Measurements from ENCODE around the gene TBC1D7.
A peak's percentile ranks its signal among the peaks of the same experiment; 100 is the strongest.

The TBC1D7 gene

GRCh38 chr6:13318821-13319220 is 9.5 kb downstream of the TBC1D7 start:
- Histone ChIP-seq H3K9me3 (ENCODE audit: control insufficient read depth, insufficient read depth, low read length) (no peaks in the 10 kb centered on the region), H3K4me1 (ENCODE audit: control insufficient read depth, insufficient read depth, low read length) (no peaks in the 10 kb centered on the region), H3K27me3 (ENCODE audit: control insufficient read depth, insufficient read depth, low read length) (no peaks in the 10 kb centered on the region), H3K27ac (ENCODE audit: low read depth, low read length) (no peak overlapping the region), H3K4me3 (ENCODE audit: low read depth, low read length) (no peak overlapping the region), H3K9ac (ENCODE audit: low read depth, low read length) (no peak overlapping the region), H3K36me3 (ENCODE audit: control insufficient read depth, insufficient read depth, low read length) (peaks cover 97% of the 10 kb centered on the region)

DNA sequence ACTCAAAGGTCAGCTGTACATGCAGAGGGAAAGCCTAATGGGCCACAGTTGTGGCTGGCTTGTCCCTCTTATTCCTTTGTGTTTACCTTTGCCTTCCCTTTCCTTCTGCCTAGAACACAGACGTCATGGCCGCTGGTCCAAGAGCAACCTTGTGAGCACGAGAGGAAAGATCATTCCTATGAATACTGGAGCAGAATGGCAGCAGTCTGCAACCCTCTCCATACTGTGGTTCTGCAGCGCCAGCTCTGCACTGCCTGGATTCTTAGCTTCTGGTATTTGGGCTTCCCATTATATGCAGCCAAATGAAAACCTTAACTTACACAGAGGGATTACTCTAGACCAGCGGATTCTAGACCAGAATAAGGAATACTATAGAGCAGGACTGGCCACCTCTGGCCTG is 12.4 kb downstream of the TBC1D7 start:
- Histone ChIP-seq H3K27me3 (ENCODE audit: control insufficient read depth, insufficient read depth, low read length) (no peaks in the 10 kb centered on the region), H3K36me3 (ENCODE audit: control insufficient read depth, insufficient read depth, low read length) (peaks cover 96% of the 10 kb centered on the region), H3K9me3 (ENCODE audit: control insufficient read depth, insufficient read depth, low read length) (no peaks in the 10 kb centered on the region), H3K27ac (ENCODE audit: low read depth, low read length) (no peak overlapping the region), H3K4me1 (ENCODE audit: control insufficient read depth, insufficient read depth, low read length) (no peaks in the 10 kb centered on the region), H3K4me3 (ENCODE audit: low read depth, low read length) (no peak overlapping the region), H3K9ac (ENCODE audit: low read depth, low read length) (no peak overlapping the region)

DNA sequence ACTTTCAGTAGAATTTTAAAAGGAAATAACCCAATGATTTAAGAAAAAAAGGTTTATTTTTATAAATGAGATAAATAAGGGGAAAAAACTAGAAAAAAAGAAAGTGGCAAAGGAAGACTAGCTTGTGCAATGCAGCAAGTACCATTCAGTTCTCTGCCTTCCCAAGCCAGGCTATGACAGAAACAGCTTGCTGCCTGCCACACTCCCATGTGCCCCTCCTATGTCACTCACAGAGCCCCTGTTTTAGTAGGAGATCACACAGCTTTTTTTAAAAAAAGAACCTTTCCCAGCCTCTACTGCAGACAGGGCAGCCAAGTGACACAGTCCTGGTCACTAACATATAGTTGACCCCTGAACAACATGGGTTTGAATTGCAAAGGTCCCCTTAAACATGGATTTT is 13.5 kb downstream of the TBC1D7 start:
- Histone ChIP-seq H3K27me3 (ENCODE audit: control insufficient read depth, insufficient read depth, low read length) (no peaks in the 10 kb centered on the region), H3K9me3 (ENCODE audit: control insufficient read depth, insufficient read depth, low read length) (no peaks in the 10 kb centered on the region), H3K4me3 (ENCODE audit: low read depth, low read length) (no peak overlapping the region), H3K36me3 (ENCODE audit: control insufficient read depth, insufficient read depth, low read length) (peaks cover 90% of the 10 kb centered on the region), H3K9ac (ENCODE audit: low read depth, low read length) (no peak overlapping the region), H3K4me1 (ENCODE audit: control insufficient read depth, insufficient read depth, low read length) (no peaks in the 10 kb centered on the region), H3K27ac (ENCODE audit: low read depth, low read length) (no peak overlapping the region)

DNA sequence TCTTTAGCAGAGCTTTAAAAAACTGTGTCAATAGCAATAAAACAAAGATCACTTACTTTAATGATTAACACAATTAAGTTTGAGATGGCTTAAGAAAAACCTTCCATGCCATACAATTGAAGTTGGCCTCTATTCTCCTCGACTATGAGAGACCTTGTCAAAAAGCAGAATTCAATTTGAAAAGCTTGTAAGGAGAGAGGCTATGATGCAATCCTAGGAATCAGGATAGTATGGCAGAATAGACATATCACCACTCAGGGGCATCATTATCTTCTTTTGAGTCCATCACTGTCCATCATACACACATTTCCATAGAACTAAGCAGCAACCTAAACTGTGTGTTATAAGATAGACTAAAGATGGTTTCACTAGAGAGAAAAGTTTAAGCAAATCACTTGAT is 17.2 kb downstream of the TBC1D7 start:
- Histone ChIP-seq H3K9me3 (ENCODE audit: control insufficient read depth, insufficient read depth, low read length) (no peaks in the 10 kb centered on the region), H3K4me3 (ENCODE audit: low read depth, low read length) (no peak overlapping the region), H3K27me3 (ENCODE audit: control insufficient read depth, insufficient read depth, low read length) (no peaks in the 10 kb centered on the region), H3K36me3 (ENCODE audit: control insufficient read depth, insufficient read depth, low read length) (peaks cover 89% of the 10 kb centered on the region), H3K27ac (ENCODE audit: low read depth, low read length) (no peak overlapping the region), H3K4me1 (ENCODE audit: control insufficient read depth, insufficient read depth, low read length) (no peaks in the 10 kb centered on the region), H3K9ac (ENCODE audit: low read depth, low read length) (no peak overlapping the region)

- Histone ChIP-seq H3K4me1 (ENCODE audit: control insufficient read depth, insufficient read depth, low read length) (no peaks in the 10 kb centered on the region), H3K27ac (ENCODE audit: low read depth, low read length) (no peak overlapping the region), H3K27me3 (ENCODE audit: control insufficient read depth, insufficient read depth, low read length) (no peaks in the 10 kb centered on the region), H3K36me3 (ENCODE audit: control insufficient read depth, insufficient read depth, low read length) (peaks cover 89% of the 10 kb centered on the region), H3K9me3 (ENCODE audit: control insufficient read depth, insufficient read depth, low read length) (no peaks in the 10 kb centered on the region), H3K4me3 (ENCODE audit: low read depth, low read length) (no peak overlapping the region), H3K9ac (ENCODE audit: low read depth, low read length) (no peak overlapping the region)
Observed at GRCh38 chr6:13308332-13308731, 20.0 kb downstream of the TBC1D7 start.

DNA sequence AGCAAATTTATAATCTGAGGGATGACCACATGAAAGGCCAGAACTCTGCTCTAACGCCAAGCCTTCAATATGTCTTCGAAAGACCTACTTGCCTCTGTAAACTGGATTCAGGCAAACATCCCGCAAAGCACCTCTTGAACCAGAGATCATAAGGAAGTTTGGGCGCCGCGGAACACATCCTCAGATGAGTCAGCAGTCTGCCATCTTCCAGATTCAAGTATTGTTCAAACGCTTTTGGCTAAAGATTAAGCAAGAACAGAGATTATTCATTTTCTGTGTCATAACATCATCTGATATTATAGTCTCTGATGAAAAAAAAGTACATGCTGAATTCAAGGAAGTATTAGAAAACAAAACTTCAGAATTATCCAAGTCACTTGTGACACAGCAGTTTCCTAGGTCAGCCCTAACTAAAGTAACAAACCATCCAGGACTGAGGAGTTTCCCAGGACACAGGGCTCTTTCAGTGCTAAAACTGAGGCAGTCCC is 20.8 kb downstream of the TBC1D7 start:
- Histone ChIP-seq H3K9ac (ENCODE audit: low read depth, low read length) (no peak overlapping the region), H3K27me3 (ENCODE audit: control insufficient read depth, insufficient read depth, low read length) (no peaks in the 10 kb centered on the region), H3K27ac (ENCODE audit: low read depth, low read length) (no peak overlapping the region), H3K36me3 (ENCODE audit: control insufficient read depth, insufficient read depth, low read length) (peaks cover 91% of the 10 kb centered on the region), H3K4me1 (ENCODE audit: control insufficient read depth, insufficient read depth, low read length) (no peaks in the 10 kb centered on the region), H3K9me3 (ENCODE audit: control insufficient read depth, insufficient read depth, low read length) (no peaks in the 10 kb centered on the region), H3K4me3 (ENCODE audit: low read depth, low read length) (no peak overlapping the region)

DNA sequence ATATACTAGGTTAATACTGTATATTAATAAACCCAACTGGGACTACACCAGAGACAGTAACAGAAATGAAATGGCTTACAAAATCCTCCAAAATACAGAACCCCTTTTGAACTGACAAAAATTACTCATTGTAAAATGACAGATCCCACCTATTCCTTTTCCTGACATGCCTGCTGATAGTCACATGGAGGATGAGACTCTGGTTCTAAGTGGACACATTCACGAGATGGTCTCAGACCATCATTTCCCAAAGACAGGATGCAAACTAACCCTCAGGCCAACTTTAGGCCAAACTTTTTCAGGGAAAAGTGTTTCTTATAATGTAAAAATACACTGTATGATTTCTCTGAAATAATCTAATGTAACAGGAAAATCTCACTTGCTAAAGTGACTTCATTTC is 22.5 kb downstream of the TBC1D7 start:
- no peak overlapping the region for H3K27ac ChIP-seq (ENCODE audit: low read depth, low read length)
- peaks cover 91% of the 10 kb centered on the region for H3K36me3 ChIP-seq (ENCODE audit: control insufficient read depth, insufficient read depth, low read length)
- H3K9me3 ChIP-seq (ENCODE audit: control insufficient read depth, insufficient read depth, low read length) = no peaks in the 10 kb centered on the region
- H3K4me1 ChIP-seq (ENCODE audit: control insufficient read depth, insufficient read depth, low read length) = no peaks in the 10 kb centered on the region
- no peak overlapping the region for H3K4me3 ChIP-seq (ENCODE audit: low read depth, low read length)
- H3K27me3 ChIP-seq (ENCODE audit: control insufficient read depth, insufficient read depth, low read length) = no peaks in the 10 kb centered on the region
- H3K9ac ChIP-seq (ENCODE audit: low read depth, low read length) = no peak overlapping the region

DNA sequence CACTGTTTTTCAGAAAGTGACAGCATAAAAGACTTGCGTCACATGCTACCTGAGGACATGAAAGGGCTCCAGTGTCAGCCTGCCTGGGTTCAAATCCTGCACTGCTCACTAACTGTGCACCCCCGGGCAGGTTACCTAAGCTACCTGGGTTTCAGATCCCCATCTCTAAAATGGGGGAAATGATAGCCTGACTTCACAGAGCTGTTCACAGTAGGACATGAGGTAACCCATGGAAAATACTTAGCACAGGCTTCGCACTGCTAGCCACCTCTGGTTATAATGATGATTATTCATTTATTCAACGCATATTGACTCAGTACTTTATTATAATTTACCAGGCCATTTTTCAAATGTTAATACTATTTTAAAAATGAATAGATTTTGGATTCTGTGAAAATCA is 23.0 kb downstream of the TBC1D7 start:
- no peaks in the 10 kb centered on the region for H3K4me1 ChIP-seq (ENCODE audit: control insufficient read depth, insufficient read depth, low read length)
- no peak overlapping the region for H3K9ac ChIP-seq (ENCODE audit: low read depth, low read length)
- peaks cover 91% of the 10 kb centered on the region for H3K36me3 ChIP-seq (ENCODE audit: control insufficient read depth, insufficient read depth, low read length)
- H3K4me3 ChIP-seq (ENCODE audit: low read depth, low read length) = no peak overlapping the region
- no peaks in the 10 kb centered on the region for H3K9me3 ChIP-seq (ENCODE audit: control insufficient read depth, insufficient read depth, low read length)
- no peaks in the 10 kb centered on the region for H3K27me3 ChIP-seq (ENCODE audit: control insufficient read depth, insufficient read depth, low read length)
- peak overlapping the region; percentile 7 for H3K27ac ChIP-seq (ENCODE audit: low read depth, low read length)

DNA sequence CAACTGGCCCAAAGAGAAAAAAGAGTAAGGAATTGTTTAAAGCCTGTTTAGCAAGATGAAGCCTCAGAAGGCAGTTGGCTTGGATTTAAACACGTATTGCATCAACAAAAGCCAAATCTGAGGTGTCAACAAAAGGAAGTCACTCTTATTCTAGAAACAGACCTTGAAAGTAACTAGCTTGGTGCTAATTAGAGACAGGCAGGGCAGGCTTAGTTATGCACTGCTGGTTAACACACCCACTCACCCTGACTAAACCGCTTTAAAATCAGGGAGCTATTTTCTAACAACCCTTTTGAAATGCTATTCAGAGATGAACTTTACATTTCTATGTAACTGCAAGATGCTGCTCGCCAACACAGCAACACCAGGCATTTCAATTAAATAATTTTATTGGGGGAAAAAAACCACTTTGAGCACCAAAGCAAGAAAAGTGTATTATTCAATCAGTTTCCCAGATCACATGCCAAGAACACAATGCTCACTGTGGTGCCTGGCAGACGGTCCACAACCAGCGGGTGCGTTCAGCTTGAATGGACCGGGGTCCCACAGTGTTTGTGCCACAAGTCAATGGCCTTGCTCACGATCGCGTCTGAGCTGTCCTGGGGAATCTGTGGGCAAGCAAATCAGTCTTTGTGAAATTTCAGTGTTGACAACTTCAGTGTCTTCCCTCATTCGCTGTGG is 23.6 kb downstream of the TBC1D7 start:
- no peak overlapping the region for H3K4me3 ChIP-seq (ENCODE audit: low read depth, low read length)
- no peaks in the 10 kb centered on the region for H3K4me1 ChIP-seq (ENCODE audit: control insufficient read depth, insufficient read depth, low read length)
- peaks cover 96% of the 10 kb centered on the region for H3K36me3 ChIP-seq (ENCODE audit: control insufficient read depth, insufficient read depth, low read length)
- H3K9me3 ChIP-seq (ENCODE audit: control insufficient read depth, insufficient read depth, low read length) = no peaks in the 10 kb centered on the region
- H3K27ac ChIP-seq (ENCODE audit: low read depth, low read length) = peak overlapping the region; percentile 7
- H3K9ac ChIP-seq (ENCODE audit: low read depth, low read length) = no peak overlapping the region
- H3K27me3 ChIP-seq (ENCODE audit: control insufficient read depth, insufficient read depth, low read length) = no peaks in the 10 kb centered on the region

DNA sequence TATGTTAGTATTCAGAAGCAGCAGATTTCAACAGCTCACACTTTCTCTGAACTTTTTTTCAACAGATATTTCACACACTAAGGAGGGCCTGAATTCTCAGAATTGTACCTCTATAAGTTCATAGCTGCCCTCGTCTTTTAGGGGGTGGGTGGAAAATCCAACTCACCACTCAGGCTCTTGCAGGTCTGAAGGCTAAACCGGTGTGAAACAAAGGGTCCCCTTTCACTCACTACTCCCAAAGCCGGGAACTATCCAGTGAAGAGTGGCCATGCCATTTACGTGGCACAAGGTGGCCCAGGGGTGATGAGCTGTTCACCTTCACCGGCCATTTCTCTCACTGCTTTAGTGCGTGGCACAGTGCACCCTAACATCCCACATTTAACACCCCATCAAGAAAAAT is 24.2 kb downstream of the TBC1D7 start:
- Histone ChIP-seq H3K4me1 (ENCODE audit: control insufficient read depth, insufficient read depth, low read length) (no peaks in the 10 kb centered on the region), H3K9ac (ENCODE audit: low read depth, low read length) (no peak overlapping the region), H3K27ac (ENCODE audit: low read depth, low read length) (no peak overlapping the region), H3K27me3 (ENCODE audit: control insufficient read depth, insufficient read depth, low read length) (no peaks in the 10 kb centered on the region), H3K36me3 (ENCODE audit: control insufficient read depth, insufficient read depth, low read length) (peaks cover 92% of the 10 kb centered on the region), H3K9me3 (ENCODE audit: control insufficient read depth, insufficient read depth, low read length) (no peaks in the 10 kb centered on the region), H3K4me3 (ENCODE audit: low read depth, low read length) (no peak overlapping the region)

DNA sequence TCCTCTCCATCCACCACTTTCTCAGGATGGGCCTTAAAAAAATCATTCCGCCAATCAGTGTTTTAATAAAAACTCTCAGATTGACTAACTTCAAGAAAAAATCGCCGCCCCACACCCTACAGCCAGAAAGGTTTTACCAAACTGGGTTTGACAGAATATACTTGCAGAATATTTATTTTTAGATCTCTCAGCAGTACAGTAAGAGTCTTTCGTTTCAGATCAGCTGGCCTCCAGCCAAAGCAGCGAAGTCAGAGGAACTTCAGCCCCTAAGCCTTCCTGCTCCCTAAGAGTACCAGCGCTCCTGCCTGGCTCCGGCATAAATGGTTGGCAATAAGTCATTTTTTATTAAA is 24.7 kb downstream of the TBC1D7 start:
- Histone ChIP-seq H3K4me3 (ENCODE audit: low read depth, low read length) (no peak overlapping the region), H3K27me3 (ENCODE audit: control insufficient read depth, insufficient read depth, low read length) (no peaks in the 10 kb centered on the region), H3K27ac (ENCODE audit: low read depth, low read length) (no peak overlapping the region), H3K36me3 (ENCODE audit: control insufficient read depth, insufficient read depth, low read length) (peaks cover 87% of the 10 kb centered on the region), H3K9ac (ENCODE audit: low read depth, low read length) (no peak overlapping the region), H3K9me3 (ENCODE audit: control insufficient read depth, insufficient read depth, low read length) (no peaks in the 10 kb centered on the region), H3K4me1 (ENCODE audit: control insufficient read depth, insufficient read depth, low read length) (no peaks in the 10 kb centered on the region)
